ENCODE measurements around the gene PPP1R1C.

GRCh38 chr2:182033449-182033848 lies 47.8 kb downstream of the PPP1R1C start:
- TF ChIP-seq CTCF (IDR thresholded peaks at IDR 0.05) (no peak), POLR2A (IDR thresholded peaks at IDR 0.05) (no peak), POLR2AphosphoS5 (IDR thresholded peaks at IDR 0.05) (no peak)

Data from prostate gland (tissue), 2 donors.